AG20443 (cell line): ENCODE data around the gene MDFI.

Source experiments
- DNase-seq: peaks from one replicate; pipeline ENCODE4 v3.0.0; 2012; ENCODE audit warnings: low spot score, mixed read lengths

Gene MDFI, protein sequence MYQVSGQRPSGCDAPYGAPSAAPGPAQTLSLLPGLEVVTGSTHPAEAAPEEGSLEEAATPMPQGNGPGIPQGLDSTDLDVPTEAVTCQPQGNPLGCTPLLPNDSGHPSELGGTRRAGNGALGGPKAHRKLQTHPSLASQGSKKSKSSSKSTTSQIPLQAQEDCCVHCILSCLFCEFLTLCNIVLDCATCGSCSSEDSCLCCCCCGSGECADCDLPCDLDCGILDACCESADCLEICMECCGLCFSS

DNA sequence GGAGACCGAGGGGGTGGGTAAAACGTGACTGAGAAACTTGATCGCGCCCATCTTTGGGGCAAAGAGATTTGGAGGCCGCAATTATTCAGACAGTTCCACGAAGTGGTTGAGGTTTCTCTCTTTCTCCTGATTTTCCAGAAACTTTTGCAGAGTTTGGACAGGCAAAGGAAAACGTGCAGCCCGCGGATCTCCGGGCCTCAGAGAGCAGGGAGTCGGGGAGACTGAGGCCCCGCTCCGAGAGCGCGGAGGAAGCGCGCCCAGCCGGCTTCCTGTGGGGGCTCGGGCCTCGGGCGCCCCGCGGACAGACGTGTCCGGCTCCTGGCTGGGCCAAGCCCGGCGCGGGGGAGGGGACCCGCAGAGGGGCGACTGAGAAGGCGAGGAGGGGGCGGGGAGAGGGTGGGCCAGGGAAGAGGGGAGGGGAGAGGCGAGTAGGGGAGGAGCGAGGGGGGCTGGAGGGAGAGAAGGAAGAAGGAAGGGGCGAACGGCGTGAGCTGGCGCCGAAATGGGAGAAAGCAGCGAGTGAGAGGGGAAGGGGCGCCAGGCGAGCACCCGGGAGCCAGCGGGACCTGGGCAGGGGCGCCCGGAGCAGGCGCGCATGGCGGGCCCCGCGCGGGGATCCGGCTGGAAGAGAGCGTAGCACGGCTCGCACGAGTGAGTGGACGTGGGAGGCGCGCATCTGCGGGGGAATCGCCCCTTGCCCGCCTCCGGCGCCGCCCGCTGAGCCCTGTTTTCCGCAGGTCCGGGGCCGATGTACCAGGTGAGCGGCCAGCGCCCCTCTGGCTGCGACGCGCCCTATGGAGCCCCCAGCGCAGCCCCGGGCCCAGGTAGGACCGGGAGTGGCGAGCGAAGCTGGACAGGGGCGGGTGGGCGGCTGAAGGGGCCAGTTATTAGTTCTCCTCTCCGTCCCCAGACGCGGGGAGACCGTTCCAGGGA lies at the start of gene MDFI:
MDFI (plus strand) TSS at position 467 of the 933 bp plus-strand sequence; CDS start at position 749, 282 bp downstream.
- no peak for DNase-seq

DNA sequence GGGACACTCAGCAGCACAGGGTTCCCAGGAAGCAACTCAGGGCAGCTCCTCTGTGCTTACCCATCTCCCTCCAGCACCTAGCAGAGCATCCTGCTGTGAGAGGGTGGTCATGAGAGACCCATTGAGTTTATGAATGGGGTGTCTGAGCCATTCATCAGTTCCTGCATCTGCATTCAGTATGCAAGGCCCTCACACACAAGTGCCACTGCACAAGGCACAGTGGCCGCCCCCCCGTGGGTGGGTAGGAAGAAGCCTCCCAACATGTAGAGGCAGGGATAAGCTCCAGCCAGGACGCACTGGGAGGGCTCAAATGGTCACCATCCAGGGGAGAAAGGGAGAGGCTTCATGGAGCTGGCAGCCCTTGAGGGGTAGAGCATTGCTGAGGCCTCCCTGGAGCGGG lies 49.0 kb upstream of the MDFI start:
- DNase-seq, result no peak

DNA sequence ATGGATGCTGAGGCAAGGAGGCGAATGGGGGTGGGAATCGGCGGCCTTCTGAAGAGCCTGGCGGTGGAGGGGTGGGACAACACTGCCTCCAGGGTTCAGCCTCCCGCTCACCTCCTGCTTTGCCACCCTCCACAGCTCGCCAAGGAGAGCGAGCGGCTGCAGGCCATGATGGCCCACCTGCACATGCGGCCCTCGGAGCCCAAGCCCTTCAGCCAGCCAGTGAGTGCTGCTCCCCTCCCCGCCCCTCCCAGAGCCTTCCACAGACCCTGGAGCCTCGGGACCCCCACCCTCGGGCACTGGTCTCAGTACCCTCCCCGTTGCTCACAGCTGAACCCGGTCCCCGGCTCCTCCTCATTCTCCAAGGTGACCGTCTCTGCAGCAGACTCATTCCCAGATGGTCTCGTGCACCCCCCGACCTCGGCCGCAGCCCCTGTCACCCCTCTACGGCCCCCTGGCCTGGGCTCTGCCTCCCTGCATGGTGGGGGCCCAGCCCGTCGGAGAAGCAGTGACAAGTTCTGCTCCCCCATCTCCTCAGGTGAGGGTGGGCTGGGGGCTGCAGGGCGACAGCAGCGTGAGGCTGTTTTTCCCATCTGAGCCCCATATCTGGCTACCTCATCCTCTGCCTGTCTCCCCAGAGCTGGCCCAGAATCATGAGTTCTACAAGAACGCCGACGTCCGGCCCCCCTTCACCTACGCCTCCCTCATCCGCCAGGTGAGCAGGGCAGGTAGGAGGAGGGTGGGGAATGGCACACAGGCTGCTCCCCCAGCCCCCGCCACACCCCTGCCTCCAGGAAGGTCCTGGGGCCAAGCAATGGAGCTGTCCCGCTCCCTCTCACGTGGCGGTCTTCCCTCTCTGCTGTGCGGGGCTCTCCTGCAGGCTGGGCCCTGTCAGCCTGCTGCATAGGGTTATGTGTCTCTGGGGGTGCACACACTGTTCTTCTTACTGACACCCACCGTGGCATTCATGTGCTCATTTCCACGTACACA lies 48.3 kb upstream of the MDFI start:
- DNase-seq, result no peak

DNA sequence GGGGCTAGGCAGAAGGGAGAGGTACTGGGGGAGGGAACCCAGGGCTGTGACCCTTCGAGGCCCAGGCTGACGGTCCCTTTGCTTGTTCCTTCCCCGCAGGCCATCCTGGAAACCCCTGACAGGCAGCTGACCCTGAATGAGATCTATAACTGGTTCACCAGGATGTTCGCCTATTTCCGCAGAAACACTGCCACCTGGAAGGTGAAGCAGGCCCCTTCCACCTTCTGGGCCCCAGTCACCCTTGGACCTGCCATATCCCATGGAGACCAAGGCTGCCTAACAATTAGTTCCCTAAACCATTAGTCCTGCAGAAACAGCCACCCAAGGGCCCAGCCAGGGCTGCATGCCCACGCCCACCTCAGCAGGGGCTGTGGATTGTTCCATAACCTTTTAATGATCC lies 47.1 kb upstream of the MDFI start:
- no peak for DNase-seq

DNA sequence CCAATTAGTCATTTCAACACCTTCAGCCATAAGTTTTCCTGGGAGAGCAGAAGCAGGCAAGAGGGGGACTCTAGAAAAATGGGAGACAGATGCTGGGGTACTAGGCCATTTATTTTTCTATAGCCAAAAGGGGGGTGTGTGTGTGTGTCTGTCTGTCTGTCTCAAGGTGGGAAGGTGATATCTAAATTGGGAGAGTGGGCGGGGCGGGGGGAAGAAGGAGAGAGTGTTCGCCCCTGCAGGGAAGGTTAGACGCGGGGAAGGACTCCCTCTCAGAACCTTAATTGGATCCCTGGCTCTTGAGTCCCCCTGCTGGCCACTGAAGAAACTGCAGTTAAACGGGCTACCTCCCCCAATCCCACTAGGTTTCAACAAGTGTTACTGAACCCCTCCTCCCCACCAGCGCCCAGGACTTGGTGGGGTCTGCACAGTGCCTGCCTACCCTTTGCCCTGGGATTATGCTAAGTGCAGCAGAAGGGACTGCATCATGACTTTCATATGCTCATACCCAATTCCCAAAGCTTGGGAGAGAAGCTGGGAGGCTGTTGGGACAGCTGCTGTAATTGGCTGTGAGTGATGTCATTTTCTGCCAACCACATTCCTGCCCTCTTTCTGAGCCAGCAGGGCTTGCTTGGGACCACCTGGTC lies 46.3 kb upstream of the MDFI start:
- peak; percentile 88 for DNase-seq

DNA sequence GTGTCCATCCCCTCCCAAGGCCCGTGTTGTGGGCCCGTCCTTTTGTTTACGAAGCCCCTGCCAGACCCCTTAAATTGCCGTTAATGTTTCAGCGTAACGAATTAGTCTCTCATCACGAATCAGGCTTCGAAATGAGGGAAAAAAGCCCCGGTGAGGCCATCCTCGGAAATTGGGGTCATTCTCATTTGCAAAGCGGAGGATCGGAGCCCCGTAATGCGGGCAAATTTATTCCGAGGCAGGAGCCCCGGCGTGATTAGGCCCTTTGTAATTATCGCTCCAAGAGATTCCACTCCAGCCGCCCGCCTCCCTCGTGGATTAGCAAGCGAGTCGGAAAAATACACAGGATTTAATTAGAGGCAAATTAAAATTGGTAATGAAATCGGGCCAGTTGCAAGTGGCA lies 44.9 kb upstream of the MDFI start:
- DNase-seq, result no peak

DNA sequence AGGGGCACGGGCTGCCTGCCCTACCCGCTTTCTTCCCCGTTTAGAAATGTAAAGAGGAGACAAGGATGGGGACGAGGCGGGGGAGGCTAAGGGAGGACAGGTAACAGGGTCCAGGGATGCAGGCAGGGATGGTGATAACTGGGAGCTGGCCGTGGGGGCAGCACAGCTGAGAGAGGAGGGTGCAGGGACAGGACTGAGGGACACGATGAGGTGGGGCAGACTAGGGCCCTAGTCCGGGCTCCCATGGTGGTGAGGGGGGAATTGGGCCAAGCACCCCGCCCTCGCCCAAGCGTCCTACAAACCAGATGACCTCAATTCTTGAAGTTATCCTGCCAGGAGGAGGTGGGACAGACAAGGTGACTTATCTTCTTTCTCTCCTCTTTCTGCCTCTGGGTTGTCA lies 44.4 kb upstream of the MDFI start:
- DNase-seq, result no peak

DNA sequence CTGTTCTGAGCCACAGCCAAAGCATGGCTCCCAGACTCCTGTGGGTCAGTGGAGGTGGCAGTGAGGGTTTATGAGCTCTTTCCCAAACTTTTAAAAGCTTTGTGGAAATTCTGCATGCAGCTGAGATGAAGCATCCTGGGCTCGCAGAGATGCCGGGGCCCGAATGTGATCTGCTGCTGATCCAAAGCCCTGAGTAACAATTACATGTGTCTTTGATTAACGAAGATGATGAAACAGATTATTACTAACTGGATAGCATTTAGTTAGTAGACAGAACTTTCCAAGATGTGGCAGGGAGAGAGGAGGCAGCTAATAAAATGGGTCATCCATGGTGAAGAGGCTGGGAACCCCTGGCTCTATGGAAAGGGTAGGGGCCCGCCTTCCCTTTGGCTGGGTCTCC lies 43.9 kb upstream of the MDFI start:
- DNase-seq, result peak; percentile 87

DNA sequence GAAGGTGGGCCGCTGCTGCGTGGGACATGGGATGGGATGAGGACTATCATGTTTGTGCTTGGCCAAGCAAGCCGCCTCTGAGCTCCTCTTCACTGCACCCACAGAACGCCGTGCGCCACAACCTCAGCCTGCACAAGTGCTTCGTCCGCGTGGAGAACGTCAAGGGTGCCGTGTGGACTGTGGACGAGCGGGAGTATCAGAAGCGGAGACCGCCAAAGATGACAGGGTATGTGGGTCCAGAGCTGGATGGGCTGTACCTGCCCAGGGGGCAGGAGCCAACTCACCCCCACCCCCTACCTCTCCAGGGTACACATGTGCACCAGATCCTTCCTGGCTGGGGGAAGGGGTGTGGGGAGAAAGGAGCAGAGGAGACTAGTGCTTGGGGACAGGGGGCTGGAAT lies 43.5 kb upstream of the MDFI start:
- DNase-seq, result no peak

DNA sequence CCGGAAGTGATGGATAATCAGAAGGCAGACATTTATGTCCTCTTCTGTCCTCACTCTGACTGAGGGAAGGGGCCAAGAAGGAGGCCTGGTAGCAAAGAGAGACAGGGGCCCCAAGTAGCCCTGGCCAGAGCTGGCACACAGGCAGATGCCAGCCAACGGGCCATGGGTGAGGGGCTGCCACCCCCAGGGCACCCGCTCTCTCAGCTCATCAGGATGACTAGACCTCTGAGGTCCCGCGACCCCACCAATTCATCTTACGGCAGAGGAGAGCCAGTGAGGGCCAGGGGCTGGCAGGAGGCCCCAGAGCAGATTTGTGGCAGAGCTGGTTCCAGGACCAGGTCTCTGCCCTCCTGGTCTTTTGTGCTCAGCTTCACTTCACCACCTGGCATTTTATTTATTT lies 43.1 kb upstream of the MDFI start:
- DNase-seq, result no peak

DNA sequence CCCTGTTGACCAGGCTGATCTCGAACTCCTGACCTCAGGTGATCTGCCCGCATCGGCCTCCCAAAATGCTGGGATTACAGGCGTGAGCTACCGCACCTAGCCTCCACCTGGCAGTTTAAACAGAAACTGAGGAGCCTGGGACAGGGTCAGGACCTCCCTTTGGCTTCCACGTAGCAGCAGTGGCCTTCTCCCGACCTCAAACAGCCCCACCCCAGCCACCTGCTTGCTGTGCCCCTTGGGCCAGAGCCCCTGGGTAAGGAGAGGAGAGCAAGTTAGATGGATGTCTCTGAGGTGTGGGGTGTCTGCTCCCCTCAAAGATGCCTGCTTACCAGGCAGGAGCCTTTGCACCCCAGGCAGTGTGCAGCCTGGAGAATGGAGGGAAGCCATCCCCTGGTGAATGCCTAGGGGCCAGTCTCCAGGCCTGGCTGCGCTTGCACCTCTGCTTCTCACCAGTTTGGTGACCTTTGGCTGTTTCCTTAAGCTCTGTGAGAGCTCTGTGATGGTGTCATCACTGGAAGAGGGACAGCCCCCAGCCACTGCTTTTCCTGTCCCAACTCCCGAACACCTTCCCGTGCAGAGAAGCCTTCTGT lies 42.1 kb upstream of the MDFI start:
- DNase-seq, result no peak

DNA sequence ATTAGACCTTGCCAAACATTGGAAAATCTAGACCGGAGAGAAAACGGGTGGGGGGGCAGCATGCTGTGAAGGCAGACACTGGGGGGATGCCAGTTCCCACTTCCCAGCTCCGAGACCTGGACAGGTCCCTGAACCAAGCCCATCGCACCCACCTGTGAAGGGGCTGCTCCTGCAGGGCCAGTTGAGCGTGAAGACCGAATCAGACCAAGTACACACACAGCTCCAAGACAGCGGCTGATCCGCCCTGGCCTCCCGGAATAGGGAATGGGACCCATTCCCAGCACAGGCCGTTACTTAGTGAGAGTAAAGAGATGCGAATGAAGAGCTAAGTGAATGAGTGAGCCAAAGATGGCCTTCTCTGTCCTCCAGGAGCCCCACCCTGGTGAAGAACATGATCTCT lies 41.5 kb upstream of the MDFI start:
- no peak for DNase-seq

DNA sequence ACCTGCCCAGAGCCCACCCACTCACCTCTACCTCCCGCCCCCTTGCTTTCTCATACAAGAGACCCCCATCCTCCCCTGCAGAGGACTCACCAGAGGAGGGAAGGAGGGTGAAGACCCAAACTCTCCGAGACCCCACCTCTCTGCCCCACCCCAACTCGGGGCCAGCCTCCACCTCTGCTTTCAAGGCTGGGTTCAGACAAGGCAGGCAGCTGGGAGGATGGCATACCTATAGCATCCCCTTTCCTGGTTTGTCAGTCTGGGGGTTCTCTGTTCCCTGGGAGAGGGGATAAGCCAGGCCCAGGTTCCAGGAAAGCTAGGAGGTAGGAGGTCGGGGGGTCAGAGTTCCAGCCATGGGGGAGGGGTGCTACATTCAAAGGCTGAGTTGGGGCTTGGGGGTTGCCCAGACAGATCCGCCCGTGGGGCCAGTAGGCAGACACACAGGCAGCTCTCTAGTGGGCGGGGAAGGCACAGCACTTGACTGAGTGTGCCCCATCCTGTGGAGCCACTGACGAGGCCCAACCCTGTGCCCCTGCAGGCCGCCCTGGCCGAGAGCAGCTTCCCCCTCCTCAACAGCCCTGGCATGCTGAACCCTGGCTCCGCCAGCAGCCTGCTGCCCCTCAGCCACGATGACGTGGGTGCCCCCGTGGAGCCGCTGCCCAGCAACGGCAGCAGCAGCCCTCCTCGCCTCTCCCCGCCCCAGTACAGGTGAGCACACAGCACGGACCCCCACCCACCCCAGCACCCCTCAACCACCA lies 40.8 kb upstream of the MDFI start:
- DNase-seq, result no peak

DNA sequence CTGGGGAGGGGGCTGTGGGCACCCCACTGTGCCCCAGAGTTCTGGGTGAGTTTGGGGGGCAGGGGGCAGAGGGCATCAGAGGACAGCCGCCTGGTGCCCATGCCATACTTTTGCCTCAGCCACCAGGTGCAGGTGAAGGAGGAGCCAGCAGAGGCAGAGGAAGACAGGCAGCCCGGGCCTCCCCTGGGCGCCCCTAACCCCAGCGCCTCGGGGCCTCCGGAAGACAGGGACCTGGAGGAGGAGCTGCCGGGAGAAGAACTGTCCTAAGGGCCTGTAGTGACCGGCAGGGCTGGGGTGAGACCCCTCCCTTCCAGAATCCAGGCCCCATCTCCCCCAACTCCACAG lies 39.6 kb upstream of the MDFI start:
- no peak for DNase-seq

DNA sequence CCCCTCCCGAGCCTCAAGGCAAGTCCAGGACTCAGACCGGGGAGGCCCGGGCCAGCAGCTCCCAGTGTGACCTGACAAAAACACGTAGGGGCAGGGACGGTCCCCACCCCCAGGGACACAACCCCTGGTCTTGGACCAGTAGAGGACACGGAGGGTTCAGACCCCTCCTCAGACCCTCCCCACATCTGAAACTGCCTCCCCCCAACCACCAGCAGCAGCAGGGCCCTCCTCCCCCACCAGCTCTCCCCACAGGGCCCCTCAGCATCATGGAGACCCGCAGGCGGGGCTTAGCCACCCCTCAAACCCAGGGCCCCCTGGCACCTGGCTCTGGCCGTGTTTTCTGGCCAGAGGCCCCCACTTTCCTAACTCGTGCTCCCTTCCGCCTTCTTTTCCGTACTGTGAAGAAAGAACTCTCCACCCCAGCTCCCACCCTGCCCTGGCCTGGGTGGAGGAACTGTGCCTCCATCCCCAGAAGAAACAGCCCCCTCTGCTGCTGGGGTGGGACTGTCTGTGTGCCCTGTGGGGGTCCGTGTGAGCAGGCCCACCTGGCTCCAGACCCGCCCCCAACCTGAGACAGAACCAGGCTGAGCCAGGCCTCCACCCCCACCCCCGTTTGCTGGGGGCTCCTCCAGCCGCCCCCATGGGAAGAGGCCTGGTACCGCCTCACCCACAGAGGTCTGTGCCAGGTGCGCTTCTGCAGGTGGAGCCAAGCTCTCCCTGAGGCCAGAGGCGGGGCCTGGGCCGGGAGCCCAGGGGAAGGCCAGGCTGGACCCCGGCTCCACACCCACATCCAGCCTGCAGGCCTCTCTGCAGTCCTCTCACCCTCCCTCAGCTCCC lies 39.0 kb upstream of the MDFI start:
- no peak for DNase-seq

DNA sequence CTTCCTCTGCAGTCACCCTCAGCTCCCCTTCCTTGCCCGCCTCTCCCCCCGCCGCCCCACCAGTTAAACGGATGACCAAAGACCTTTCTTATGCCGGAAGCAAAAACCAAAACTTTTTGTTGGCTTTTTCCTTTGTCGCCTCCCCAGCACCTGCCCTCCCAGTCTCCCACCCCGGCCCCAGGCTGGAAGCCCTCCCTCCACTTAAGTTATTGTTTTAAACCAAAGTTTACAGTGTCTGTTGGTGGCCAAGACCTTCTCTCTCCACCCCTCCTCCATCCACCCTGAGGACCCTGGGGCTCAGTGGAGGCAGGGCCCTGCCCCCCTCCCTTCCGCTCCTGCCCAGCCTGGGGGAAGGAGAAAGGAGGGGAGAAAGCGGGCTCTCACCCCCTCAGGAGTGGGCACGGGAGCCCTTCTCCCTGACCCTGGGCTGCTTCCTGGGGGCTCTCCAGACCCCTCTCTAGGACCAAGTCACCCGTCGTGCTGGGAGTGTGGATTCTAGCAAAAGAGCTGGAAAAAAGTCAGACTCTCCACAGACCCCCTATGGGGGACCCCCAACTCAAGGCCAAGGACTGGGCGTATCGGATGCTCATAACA lies 38.3 kb upstream of the MDFI start:
- no peak for DNase-seq

DNA sequence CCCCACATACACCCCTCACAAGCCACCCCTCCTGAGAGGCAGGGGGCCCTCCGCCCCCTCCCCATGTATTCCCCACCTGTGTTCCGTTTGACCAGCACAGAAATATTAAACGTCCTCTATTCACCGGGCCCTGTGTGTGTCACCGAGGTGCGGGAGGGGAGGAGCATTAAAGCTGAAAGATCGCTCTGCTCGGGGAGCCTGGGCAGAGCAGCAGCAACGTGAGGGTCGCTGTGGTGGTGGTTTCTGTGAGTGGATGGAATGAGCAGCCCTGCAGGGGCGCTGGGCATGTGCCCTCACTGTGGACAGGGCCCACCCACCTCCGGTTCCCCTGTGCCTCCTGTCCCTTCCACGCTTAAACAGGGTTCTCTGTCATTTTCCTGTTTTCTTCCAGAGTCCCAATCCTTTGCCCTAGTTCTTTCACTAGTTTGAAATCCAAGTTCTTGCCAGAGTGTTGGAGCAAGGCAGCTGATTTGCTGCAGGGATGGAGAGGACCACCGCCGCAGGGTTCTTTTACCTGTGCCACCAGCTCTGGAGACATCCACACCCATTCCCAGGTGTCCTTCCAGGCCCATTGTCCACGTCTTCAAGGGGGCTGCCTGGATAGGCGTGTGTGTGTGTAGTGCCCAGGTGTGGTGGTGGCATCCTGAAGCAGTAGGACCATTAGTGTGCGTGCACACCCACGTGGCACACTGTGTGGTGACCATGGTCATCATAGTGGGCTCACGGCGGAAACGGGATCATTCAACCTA lies 37.6 kb upstream of the MDFI start:
- no peak for DNase-seq

DNA sequence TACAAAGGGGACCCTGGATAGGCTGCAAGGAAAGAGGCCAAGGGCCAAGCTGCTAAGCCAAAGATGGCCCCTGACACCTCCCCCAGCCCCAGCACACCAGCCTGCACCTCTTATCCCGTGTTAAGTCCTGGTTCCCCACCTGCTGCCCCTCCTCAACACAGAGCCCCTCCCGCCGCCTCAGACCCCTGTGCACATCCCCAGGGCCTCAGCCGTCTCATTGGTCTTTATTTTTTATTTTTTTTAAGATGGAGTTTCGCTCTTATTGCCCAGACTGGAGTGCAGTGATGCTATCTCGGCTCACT lies 37.1 kb upstream of the MDFI start:
- DNase-seq, result no peak

DNA sequence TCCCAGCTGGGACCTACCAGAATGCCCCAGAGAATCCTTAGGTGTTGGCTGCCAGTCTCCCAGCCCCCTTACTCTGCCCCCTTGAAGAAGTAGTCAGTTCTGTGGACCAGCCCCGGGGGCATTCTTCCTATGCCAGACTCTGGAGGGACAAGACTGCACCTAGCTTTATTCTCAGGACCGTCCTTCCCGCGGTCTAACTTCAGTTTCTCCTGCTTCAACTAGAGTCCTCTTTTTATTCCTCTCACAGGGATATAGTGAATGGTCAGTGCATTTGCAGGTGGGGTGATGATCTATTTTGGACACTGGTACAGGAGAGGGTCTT lies 35.9 kb upstream of the MDFI start:
- no peak for DNase-seq
